ENCODE measurements around the gene ASB13. TPM values are rescaled to one million over a fixed set of nuclear protein-coding genes. Genes with fewer than 3 reads are reported as not detected.

ASB13 gene
- polyA plus RNA-seq, 2 donors: 12.2 to 13.9 TPM

DNA sequence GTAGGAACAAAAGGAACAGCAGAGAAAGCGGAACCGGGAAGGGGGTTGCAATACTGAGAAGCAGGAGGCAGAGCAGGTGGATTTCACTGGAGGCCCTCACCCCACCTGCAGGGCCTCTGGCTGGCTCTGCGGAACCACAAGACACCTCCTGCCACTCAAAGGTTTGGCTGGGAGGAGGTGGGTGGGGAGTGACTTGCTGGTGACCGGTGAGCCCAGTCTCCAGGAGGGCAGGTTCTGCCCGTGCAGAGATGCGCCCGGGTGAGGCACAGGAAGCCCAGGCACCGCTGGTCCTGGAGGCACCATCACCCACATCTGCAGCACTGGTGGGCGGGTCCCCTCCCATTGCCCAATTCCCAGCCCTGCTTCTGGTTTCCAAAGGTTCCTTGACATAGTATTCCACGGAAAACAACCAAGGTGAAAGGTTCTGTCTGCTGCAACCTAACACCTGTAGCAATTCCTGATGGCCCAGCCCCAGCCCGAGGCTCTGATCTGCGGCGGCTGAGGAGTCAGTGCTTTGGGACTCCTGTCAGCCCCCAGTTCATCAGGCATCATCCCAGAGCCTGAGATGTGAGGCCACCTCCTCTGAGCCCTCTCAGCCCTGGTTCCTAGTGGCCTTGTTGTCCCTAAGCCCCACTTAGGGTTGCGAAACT lies 77.3 kb downstream of the ASB13 start:
- no peak overlapping the region for H3K27ac ChIP-seq (ENCODE audit: low read depth in 2 of 2, low read length in 1 of 2)
- no peak overlapping the region for H3K4me3 ChIP-seq (ENCODE audit: low read depth in 1 of 2, low read length in 2 of 2)
- no peaks in the 10 kb centered on the region for H3K27me3 ChIP-seq (ENCODE audit: control insufficient read depth in 1 of 2, insufficient read depth in 2 of 2, low read length in 2 of 2)
- no peaks in the 10 kb centered on the region for H3K9me3 ChIP-seq (ENCODE audit: control insufficient read depth in 2 of 2, insufficient read depth in 1 of 2, low read depth in 1 of 2, low read length in 1 of 2)
- 72 to 82% methylated on average over 14 of the region's 14 CpGs for WGBS, 2 donors
- peaks cover 0 to 11% of the 10 kb centered on the region in 2 donors for H3K4me1 ChIP-seq (ENCODE audit: control insufficient read depth in 2 of 2, insufficient read depth in 2 of 2, low read length in 1 of 2)
- no peaks in the 10 kb centered on the region for H3K36me3 ChIP-seq (ENCODE audit: control insufficient read depth in 2 of 2, insufficient read depth in 2 of 2, low read length in 1 of 2)

Other genes starting within 250 kb of the ASB13 start
- 100 to 1,000 TPM in 1 of 2 donors, 10 to 100 TPM in 1; 75.9 to 185 TPM for gene CALML5, start 167.0 kb downstream of the ASB13 start, polyA plus RNA-seq
- 100 to 1,000 TPM; 224 to 330 TPM for gene CALML3, start 141.6 kb downstream of the ASB13 start, polyA plus RNA-seq
- gene TASOR2, start 18.2 kb upstream of the ASB13 start, polyA plus RNA-seq: 10 to 100 TPM in 1 of 2 donors, 1 to 10 TPM in 1; 8.1 to 11.1 TPM
- gene GDI2, start 146.8 kb upstream of the ASB13 start, polyA plus RNA-seq: 100 to 1,000 TPM in 1 of 2 donors, 10 to 100 TPM in 1; 58.2 to 109 TPM
- 1 to 10 TPM; 4.3 to 4.7 TPM for gene ANKRD16, start 223.3 kb upstream of the ASB13 start, polyA plus RNA-seq
- gene FBH1, start 223.6 kb upstream of the ASB13 start, polyA plus RNA-seq: 10 to 100 TPM; 25.4 to 34.4 TPM

All from esophagus (tissue), 2 donors.